Right atrium auricular region (tissue), 2 donors: ENCODE data around the gene BUB1B. TPM values are rescaled to one million over a fixed set of nuclear protein-coding genes. Genes with fewer than 3 reads are reported as not detected.
"Not testable (repeated sequence)": the region's sequence is repeated elsewhere in the genome, so short reads cannot be mapped to it uniquely, and the experiment has no call there.

Experiments used
- DNase-seq: peaks from one replicate; pipeline ENCODE4 v3.0.0-alpha.2; 2019; ENCODE audit warnings: low spot score
- H3K27ac ChIP-seq, 2 donors: fragments of 200-600 bp; sonication (generic); 1 replicate in 1 of 2; 2 replicates in 1 of 2; pipeline ENCODE4 v1.5.1; 2016 to 2019
- H3K27me3 ChIP-seq, 2 donors: fragments of 200-600 bp; sonication (generic); one replicate each; pipeline versions ENCODE4 v1.5.1 to v1.6.0; 2017 to 2019
- H3K36me3 ChIP-seq: fragments of 200-600 bp; sonication (generic); one replicate; pipeline ENCODE4 v1.5.1; 2016
- H3K4me1 ChIP-seq, 2 donors: fragments of 200-600 bp; sonication (generic); one replicate each; pipeline versions ENCODE4 v1.5.1 to v1.6.0; 2017 to 2019
- H3K4me3 ChIP-seq, 2 donors: fragments of 200-600 bp; sonication (generic); 1 replicate in 1 of 2; 2 replicates in 1 of 2; pipeline ENCODE4 v1.5.1; 2017 to 2019; ENCODE audit warnings: mild to moderate bottlenecking in 1 of 2, moderate library complexity in 1 of 2
- H3K9me3 ChIP-seq, 2 donors: fragments of 200-600 bp; sonication (generic); one replicate each; pipeline ENCODE4 v1.5.1; 2019
- CTCF ChIP-seq, 2 donors: fragments of 200-600 bp; sonication (generic); IDR thresholded peaks; one replicate each; pipeline ENCODE4 v1.5.1; 2019; ENCODE audit warnings: antibody characterized with exemption in 2 of 2
- total RNA-seq, 2 donors: library from RNA; depleted of rRNA; stranded (reverse); fragments of >200 nt; gene quantifications; one replicate each; pipeline ENCODE4 v1.1.0, GENCODE V29; 2016

Gene BUB1B
- total RNA-seq, 2 donors from 2014 or later = 0.39 to 2.1 TPM

GRCh38 chr15:40115670-40116093 lies 45.2 kb upstream of the BUB1B start:
- Histone ChIP-seq H3K4me1 (no peaks in the 10 kb centered on the region), H3K27me3 (no peaks in the 10 kb centered on the region), H3K4me3 (no peak overlapping the region), H3K27ac (no peak overlapping the region), H3K9me3 (no peaks in the 10 kb centered on the region), H3K36me3 (no peaks in the 10 kb centered on the region)
- no peak for TF ChIP-seq CTCF (IDR thresholded peaks at IDR 0.05)
- no peak for DNase-seq

GRCh38 chr15:40118473-40118872 lies 42.4 kb upstream of the BUB1B start:
- no peak overlapping the region for H3K4me3 ChIP-seq
- H3K9me3 ChIP-seq = no peaks in the 10 kb centered on the region
- no peaks in the 10 kb centered on the region for H3K27me3 ChIP-seq
- no peak overlapping the region for H3K27ac ChIP-seq
- no peaks in the 10 kb centered on the region for H3K4me1 ChIP-seq
- no peak for DNase-seq
- no peak for TF ChIP-seq CTCF (IDR thresholded peaks at IDR 0.05)
- no peaks in the 10 kb centered on the region for H3K36me3 ChIP-seq

GRCh38 chr15:40121911-40122638 lies 38.8 kb upstream of the BUB1B start:
- Histone ChIP-seq H3K4me1 (no peaks in the 10 kb centered on the region), H3K27me3 (no peaks in the 10 kb centered on the region), H3K9me3 (no peaks in the 10 kb centered on the region), H3K4me3 (no peak overlapping the region), H3K27ac (no peak overlapping the region), H3K36me3 (no peaks in the 10 kb centered on the region)
- DNase-seq = no peak
- no peak for TF ChIP-seq CTCF (IDR thresholded peaks at IDR 0.05)

GRCh38 chr15:40122989-40123388 lies 37.9 kb upstream of the BUB1B start:
- not testable (repeated sequence) for H3K27ac ChIP-seq, DNase-seq, H3K4me1 ChIP-seq, H3K36me3 ChIP-seq, H3K27me3 ChIP-seq, H3K4me3 ChIP-seq, H3K9me3 ChIP-seq

- not testable (repeated sequence) for H3K36me3 ChIP-seq, H3K4me3 ChIP-seq, H3K4me1 ChIP-seq, H3K27ac ChIP-seq, H3K9me3 ChIP-seq, H3K27me3 ChIP-seq, DNase-seq
Observed at GRCh38 chr15:40123863-40124262, 37.0 kb upstream of the BUB1B start.

- DNase-seq, H3K27ac ChIP-seq, H3K9me3 ChIP-seq, H3K4me1 ChIP-seq, H3K4me3 ChIP-seq, H3K36me3 ChIP-seq, H3K27me3 ChIP-seq: not testable (repeated sequence)
Observed at GRCh38 chr15:40124333-40124732, 36.5 kb upstream of the BUB1B start.

- H3K27me3 ChIP-seq, H3K9me3 ChIP-seq, DNase-seq, H3K36me3 ChIP-seq, H3K27ac ChIP-seq, H3K4me1 ChIP-seq, H3K4me3 ChIP-seq: not testable (repeated sequence)
Observed at GRCh38 chr15:40124807-40125285, 36.0 kb upstream of the BUB1B start.

GRCh38 chr15:40125950-40126349 lies 34.9 kb upstream of the BUB1B start:
- Histone ChIP-seq H3K36me3 (no peaks in the 10 kb centered on the region), H3K4me3 (no peak overlapping the region), H3K27me3 (no peaks in the 10 kb centered on the region), H3K4me1 (no peaks in the 10 kb centered on the region), H3K9me3 (no peaks in the 10 kb centered on the region), H3K27ac (no peak overlapping the region)
- no peak for DNase-seq
- no peak for TF ChIP-seq CTCF (IDR thresholded peaks at IDR 0.05)
